Type B pancreatic cell (in vitro differentiated cells): Measurements from ENCODE around the gene GPN2. TPM values are rescaled to one million over a fixed set of nuclear protein-coding genes. Genes with fewer than 3 reads are reported as not detected.

Experiments used
- DNase-seq: peaks from one replicate; pipeline ENCODE4 v3.0.0; 2021; ENCODE audit warnings: mixed read lengths; ENCODE audit not compliant: unreplicated experiment; ENCODE audit errors: extremely low spot score
- H3K27ac Mint-ChIP-seq: 2 replicates; pipeline ENCODE4 v1.8.0; 2021; ENCODE audit warnings: mild to moderate bottlenecking, mixed read lengths
- H3K27me3 Mint-ChIP-seq: 2 replicates; pipeline ENCODE4 v1.8.0; 2021; ENCODE audit warnings: mixed read lengths
- H3K36me3 Mint-ChIP-seq: 2 replicates; pipeline ENCODE4 v1.8.0; 2021; ENCODE audit warnings: mixed read lengths
- H3K4me1 Mint-ChIP-seq: one replicate; pipeline ENCODE4 v1.8.0; 2021; ENCODE audit warnings: mixed read lengths; ENCODE audit not compliant: unreplicated experiment
- H3K4me3 Mint-ChIP-seq: 2 replicates; pipeline ENCODE4 v1.8.0; 2021; ENCODE audit warnings: mild to moderate bottlenecking, mixed read lengths
- H3K9me3 Mint-ChIP-seq: 2 replicates; pipeline ENCODE4 v1.8.0; 2021; ENCODE audit warnings: mixed read lengths
- total RNA-seq: library from RNA; stranded (reverse); gene quantifications from 2 replicates; pipeline ENCODE4 v1.2.1, GENCODE V29; 2021; ENCODE audit warnings: low replicate concordance
- TF ChIP-seq, protein P1 (sequence below): fragments of 200-600 bp; sonication (generic); conservative IDR thresholded peaks from 2 replicates; pipeline ENCODE4 v1.5.0; 2021; ENCODE audit warnings: antibody characterized with exemption, mild to moderate bottlenecking

The GPN2 gene
- total RNA-seq, 1 donor from 2014 or later = 28.7 TPM

GRCh38 chr1:26858891-26859640 is 31.0 kb downstream of the GPN2 start:
- H3K27ac Mint-ChIP-seq = peak overlapping the region; percentile 96
- peaks cover 5% of the 10 kb centered on the region for H3K36me3 Mint-ChIP-seq
- H3K9me3 Mint-ChIP-seq = no peaks in the 10 kb centered on the region
- no peak for DNase-seq
- peaks cover 27% of the 10 kb centered on the region for H3K4me1 Mint-ChIP-seq
- no peaks in the 10 kb centered on the region for H3K27me3 Mint-ChIP-seq
- TF ChIP-seq, protein P1, sequence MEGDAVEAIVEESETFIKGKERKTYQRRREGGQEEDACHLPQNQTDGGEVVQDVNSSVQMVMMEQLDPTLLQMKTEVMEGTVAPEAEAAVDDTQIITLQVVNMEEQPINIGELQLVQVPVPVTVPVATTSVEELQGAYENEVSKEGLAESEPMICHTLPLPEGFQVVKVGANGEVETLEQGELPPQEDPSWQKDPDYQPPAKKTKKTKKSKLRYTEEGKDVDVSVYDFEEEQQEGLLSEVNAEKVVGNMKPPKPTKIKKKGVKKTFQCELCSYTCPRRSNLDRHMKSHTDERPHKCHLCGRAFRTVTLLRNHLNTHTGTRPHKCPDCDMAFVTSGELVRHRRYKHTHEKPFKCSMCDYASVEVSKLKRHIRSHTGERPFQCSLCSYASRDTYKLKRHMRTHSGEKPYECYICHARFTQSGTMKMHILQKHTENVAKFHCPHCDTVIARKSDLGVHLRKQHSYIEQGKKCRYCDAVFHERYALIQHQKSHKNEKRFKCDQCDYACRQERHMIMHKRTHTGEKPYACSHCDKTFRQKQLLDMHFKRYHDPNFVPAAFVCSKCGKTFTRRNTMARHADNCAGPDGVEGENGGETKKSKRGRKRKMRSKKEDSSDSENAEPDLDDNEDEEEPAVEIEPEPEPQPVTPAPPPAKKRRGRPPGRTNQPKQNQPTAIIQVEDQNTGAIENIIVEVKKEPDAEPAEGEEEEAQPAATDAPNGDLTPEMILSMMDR = no peak
- no peak overlapping the region for H3K4me3 Mint-ChIP-seq

DNA sequence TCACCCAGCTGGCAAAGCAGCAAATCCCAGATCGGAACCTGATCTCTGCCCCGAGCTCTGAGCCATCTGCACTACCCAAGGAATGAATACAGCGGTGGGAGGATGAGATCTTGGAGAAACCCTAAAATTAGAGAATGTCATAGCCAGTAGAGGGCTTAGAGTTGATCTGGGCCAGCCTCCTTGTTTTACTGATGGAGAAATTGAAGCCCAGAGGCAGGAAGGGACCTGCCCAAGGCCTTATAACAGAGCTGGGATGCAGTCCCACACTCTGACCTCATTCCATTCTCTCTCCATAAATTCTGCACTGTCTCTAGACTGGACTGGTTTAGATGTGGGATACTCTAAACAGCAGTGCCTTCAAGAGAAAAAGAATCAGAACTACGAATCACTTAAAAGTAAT is 31.9 kb downstream of the GPN2 start:
- peak overlapping the region; percentile 96 for H3K27ac Mint-ChIP-seq

DNA sequence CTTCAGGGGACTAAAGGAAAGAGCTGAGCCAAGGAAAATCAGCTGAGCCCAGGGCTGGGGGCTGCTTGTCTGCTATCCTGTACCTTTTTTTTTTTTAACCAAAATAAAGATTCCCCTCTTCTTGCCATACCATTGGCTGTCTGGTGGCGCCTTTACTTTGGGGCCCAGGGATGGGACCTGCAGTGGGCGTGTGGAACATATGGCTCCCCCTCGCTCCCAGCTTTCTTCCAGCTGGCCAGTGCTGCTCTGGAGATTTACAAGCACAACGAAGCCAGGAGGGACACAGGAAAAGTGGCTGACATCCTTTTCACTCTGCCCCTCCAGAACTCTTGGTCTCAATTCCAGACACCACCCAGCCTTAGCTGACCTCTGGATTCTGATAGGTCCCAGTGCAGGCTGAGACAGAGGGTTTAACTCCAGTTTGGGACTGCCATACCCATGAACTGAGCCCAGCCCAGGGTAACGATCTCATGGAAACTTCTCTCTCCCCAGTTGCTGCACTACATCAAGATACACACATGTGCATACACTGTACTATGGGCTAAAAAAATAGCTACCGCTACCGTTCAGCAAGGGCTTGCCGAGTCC is 32.5 kb downstream of the GPN2 start:
- no peak for DNase-seq
- H3K27me3 Mint-ChIP-seq = no peaks in the 10 kb centered on the region
- peak overlapping the region; percentile 96 for H3K27ac Mint-ChIP-seq
- TF ChIP-seq, protein P1 = no peak
- H3K9me3 Mint-ChIP-seq = no peaks in the 10 kb centered on the region
- peak overlapping the region; percentile 73 for H3K4me3 Mint-ChIP-seq
- H3K4me1 Mint-ChIP-seq = peaks cover 25% of the 10 kb centered on the region
- H3K36me3 Mint-ChIP-seq = peaks cover 11% of the 10 kb centered on the region

More for the DNA sequence above, 31.9 kb downstream of the GPN2 start:
- no peaks in the 10 kb centered on the region for H3K27me3 Mint-ChIP-seq
- H3K9me3 Mint-ChIP-seq = no peaks in the 10 kb centered on the region
- peaks cover 26% of the 10 kb centered on the region for H3K4me1 Mint-ChIP-seq
- H3K4me3 Mint-ChIP-seq = no peak overlapping the region
- H3K36me3 Mint-ChIP-seq = peaks cover 5% of the 10 kb centered on the region
- no peak for DNase-seq
- TF ChIP-seq, protein P1 = no peak

DNA sequence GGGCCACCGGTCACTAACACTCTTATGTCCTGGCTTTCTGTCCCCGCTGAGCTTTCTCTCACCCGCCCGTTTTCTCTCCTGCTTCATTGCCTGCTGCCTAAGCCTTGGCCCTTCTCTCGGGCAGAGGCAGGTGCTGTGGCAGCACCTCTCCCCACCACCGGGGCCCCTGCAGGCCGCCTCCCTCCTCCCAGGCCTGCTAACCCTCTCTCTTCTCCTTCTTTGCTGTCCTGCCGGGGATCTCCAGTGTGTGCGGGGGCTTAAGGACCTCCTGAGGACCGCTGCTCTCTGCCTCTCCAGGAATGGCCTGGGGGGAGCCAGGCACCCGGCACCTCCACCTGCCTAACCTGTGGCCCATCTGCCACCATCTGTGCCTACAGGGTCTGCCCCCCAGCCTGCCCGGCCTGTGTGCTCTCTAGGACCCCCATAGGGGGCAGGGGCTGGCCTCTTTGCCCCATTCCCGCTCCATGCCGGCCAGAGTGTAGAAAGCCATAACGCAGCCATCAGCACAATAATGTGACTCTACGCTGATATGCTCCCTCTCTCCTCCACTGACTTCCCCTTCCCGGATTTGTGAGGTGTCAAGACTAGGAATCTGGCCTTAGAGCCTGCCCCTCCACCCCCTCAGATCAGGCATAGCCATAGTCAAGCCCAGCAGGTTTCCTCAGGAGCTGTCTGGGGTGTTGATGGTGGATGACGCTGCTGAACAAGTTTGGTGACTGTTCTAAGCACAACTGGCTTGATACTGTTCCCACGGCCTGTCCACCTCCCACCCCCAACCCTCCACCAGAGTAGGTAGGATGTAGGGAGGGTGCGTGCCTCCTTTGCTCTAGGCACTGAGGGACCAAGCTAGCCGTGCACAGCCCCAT is 33.2 kb downstream of the GPN2 start:
- Mint-ChIP-seq H3K9me3 (no peaks in the 10 kb centered on the region), H3K36me3 (peaks cover 12% of the 10 kb centered on the region), H3K27ac (peak overlapping the region; percentile 96), H3K4me3 (peak overlapping the region; percentile 73), H3K4me1 (peaks cover 18% of the 10 kb centered on the region), H3K27me3 (no peaks in the 10 kb centered on the region)
- DNase-seq = no peak
- TF ChIP-seq, protein P1 = no peak

DNA sequence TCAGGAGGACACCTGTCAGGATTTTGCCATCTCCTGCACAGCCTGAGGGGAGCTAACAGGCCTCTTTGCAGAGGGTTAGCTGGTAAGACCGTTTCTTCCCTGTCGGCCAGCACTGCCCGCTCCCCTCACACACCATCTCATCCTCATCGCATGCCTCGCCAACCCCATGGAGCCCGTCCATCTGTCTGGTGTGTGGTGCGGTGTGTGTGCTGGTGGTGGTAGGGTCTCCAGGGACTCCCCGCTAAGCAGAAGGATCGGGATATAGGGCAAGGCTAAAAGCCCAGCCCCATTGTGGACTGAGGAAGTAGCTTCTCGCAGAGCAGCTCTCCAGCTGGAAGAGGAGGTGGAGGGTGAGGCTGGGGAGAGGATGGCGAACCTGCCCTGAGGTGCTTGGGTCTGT is 33.9 kb downstream of the GPN2 start:
- no peak for DNase-seq
- Mint-ChIP-seq H3K27ac (peak overlapping the region; percentile 96), H3K36me3 (peaks cover 16% of the 10 kb centered on the region), H3K27me3 (no peaks in the 10 kb centered on the region), H3K4me1 (peaks cover 18% of the 10 kb centered on the region), H3K9me3 (no peaks in the 10 kb centered on the region), H3K4me3 (peak overlapping the region; percentile 31)
- TF ChIP-seq, protein P1 = no peak
